Measurements from ENCODE around the gene MCFD2. TPM values are rescaled to one million over a fixed set of nuclear protein-coding genes. Genes with fewer than 3 reads are reported as not detected.
"Not testable (repeated sequence)": the region's sequence is repeated elsewhere in the genome, so short reads cannot be mapped to it uniquely, and the experiment has no call there.

The MCFD2 gene
- total RNA-seq, 1 experiment from 2014 or later: 213 TPM

GRCh38 chr2:46902465-46902864, 13.1 kb downstream of the MCFD2 start:
- DNase-seq (ENCODE audit: low spot score): no peak

GRCh38 chr2:46901611-46902010, 14.0 kb downstream of the MCFD2 start:
- DNase-seq (ENCODE audit: low spot score): no peak

GRCh38 chr2:46900381-46900780, 15.2 kb downstream of the MCFD2 start:
- DNase-seq (ENCODE audit: low spot score): no peak

- DNase-seq (ENCODE audit: low spot score): no peak
Measured at GRCh38 chr2:46899053-46899452, 16.6 kb downstream of the MCFD2 start.

GRCh38 chr2:46898024-46898423, 17.6 kb downstream of the MCFD2 start:
- DNase-seq (ENCODE audit: low spot score): no peak

- DNase-seq (ENCODE audit: low spot score): peak; percentile 52
Measured at GRCh38 chr2:46893269-46893939, 22.2 kb downstream of the MCFD2 start.

- no peak for DNase-seq (ENCODE audit: low spot score)
Measured at GRCh38 chr2:46891956-46892553, 23.6 kb downstream of the MCFD2 start.

GRCh38 chr2:46888421-46888952, 27.1 kb downstream of the MCFD2 start:
- no peak for DNase-seq (ENCODE audit: low spot score)

- no peak for DNase-seq (ENCODE audit: low spot score)
Measured at GRCh38 chr2:46887028-46887885, 28.3 kb downstream of the MCFD2 start.

- DNase-seq (ENCODE audit: low spot score): no peak
Measured at GRCh38 chr2:46886268-46887027, 29.2 kb downstream of the MCFD2 start.

- no peak for DNase-seq (ENCODE audit: low spot score)
Measured at GRCh38 chr2:46885376-46885775, 30.2 kb downstream of the MCFD2 start.

GRCh38 chr2:46879511-46879910, 36.1 kb downstream of the MCFD2 start:
- DNase-seq (ENCODE audit: low spot score): no peak

- no peak for DNase-seq (ENCODE audit: low spot score)
Measured at GRCh38 chr2:46878886-46879285, 36.7 kb downstream of the MCFD2 start.

- no peak for DNase-seq (ENCODE audit: low spot score)
Measured at GRCh38 chr2:46878240-46878877, 37.2 kb downstream of the MCFD2 start.

- no peak for DNase-seq (ENCODE audit: low spot score)
Measured at GRCh38 chr2:46877619-46878113, 37.9 kb downstream of the MCFD2 start.

GRCh38 chr2:46876741-46877384, 38.7 kb downstream of the MCFD2 start:
- peak; percentile 94 for DNase-seq (ENCODE audit: low spot score)

GRCh38 chr2:46875962-46876689, 39.5 kb downstream of the MCFD2 start:
- DNase-seq (ENCODE audit: low spot score): not testable (repeated sequence)

- DNase-seq (ENCODE audit: low spot score): no peak
Measured at GRCh38 chr2:46875226-46875899, 40.2 kb downstream of the MCFD2 start.

GRCh38 chr2:46874236-46874929, 41.2 kb downstream of the MCFD2 start:
- DNase-seq (ENCODE audit: low spot score): no peak

All from A172 (cell line).